Fibroblast of lung (primary cell): ENCODE results near the gene DHX15. TPM values are rescaled to one million over a fixed set of nuclear protein-coding genes. Genes with fewer than 3 reads are reported as not detected.
"Not testable (repeated sequence)": the region's sequence is repeated elsewhere in the genome, so short reads cannot be mapped to it uniquely, and the experiment has no call there.

Source experiments
- DNase-seq, 2 donors: peaks; one replicate each; pipeline versions ENCODE4 v3.0.0 to v3.0.0-alpha.2; 2010; ENCODE audit warnings: low read depth in 2 of 2
- H2AFZ ChIP-seq: 2 replicates; pipeline ENCODE4 v1.5.1; 2012; ENCODE audit warnings: low read length, control low read depth, inconsistent platforms
- H3K27ac ChIP-seq: 2 replicates; pipeline ENCODE4 v1.5.1; 2011; ENCODE audit warnings: low read length, control low read depth; ENCODE audit not compliant: insufficient read depth
- H3K27me3 ChIP-seq: 2 replicates; pipeline ENCODE4 v1.5.1; 2011; ENCODE audit warnings: mild to moderate bottlenecking, low read length; ENCODE audit not compliant: control insufficient read depth, insufficient read depth
- H3K36me3 ChIP-seq: 2 replicates; pipeline ENCODE4 v1.5.1; 2011; ENCODE audit warnings: low read length; ENCODE audit not compliant: control insufficient read depth, insufficient read depth
- H3K4me1 ChIP-seq: 2 replicates; pipeline ENCODE4 v1.5.1; 2011; ENCODE audit warnings: low read length; ENCODE audit not compliant: control insufficient read depth, insufficient read depth; ENCODE audit errors: extremely low read depth
- H3K4me2 ChIP-seq: 2 replicates; pipeline ENCODE4 v1.5.1; 2011; ENCODE audit warnings: low read length, control low read depth; ENCODE audit not compliant: insufficient read depth; ENCODE audit errors: extremely low read depth
- H3K4me3 ChIP-seq, 4 experiments: fragments of 200-600 bp in 1 of 4; sonication (generic) in 1 of 4; replicated peaks in 1 of 4; 2 replicates each; pipeline ENCODE4 v1.5.1; 2011 to 2016; ENCODE audit warnings: low read length in 4 of 4, low read depth in 3 of 4, mild to moderate bottlenecking in 3 of 4, control low read depth in 2 of 4, inconsistent platforms in 1 of 4, mixed read lengths in 1 of 4; ENCODE audit not compliant: insufficient read depth in 1 of 4; ENCODE audit errors: control extremely low read depth in 1 of 4
- H3K79me2 ChIP-seq: 2 replicates; pipeline ENCODE4 v1.5.1; 2012; ENCODE audit warnings: mild to moderate bottlenecking, low read length, inconsistent platforms; ENCODE audit not compliant: control insufficient read depth, insufficient read depth
- H3K9ac ChIP-seq: 2 replicates; pipeline ENCODE4 v1.5.1; 2011; ENCODE audit warnings: mild to moderate bottlenecking, low read length, control low read depth; ENCODE audit not compliant: insufficient read depth
- H3K9me3 ChIP-seq: 2 replicates; pipeline ENCODE4 v1.5.1; 2012; ENCODE audit warnings: low read depth, low read length; ENCODE audit not compliant: control insufficient read depth, insufficient read depth
- H4K20me1 ChIP-seq: 2 replicates; pipeline ENCODE4 v1.5.1; 2011; ENCODE audit warnings: low read length; ENCODE audit not compliant: control insufficient read depth, insufficient read depth; ENCODE audit errors: extremely low read depth
- EZH2 ChIP-seq: IDR thresholded peaks from 2 replicates; pipeline ENCODE4 v1.5.1; 2012; ENCODE audit warnings: low read length, control low read depth, mild to moderate bottlenecking; ENCODE audit errors: missing control alignments
- polyA plus RNA-seq, 2 donors: library from polyadenylated mRNA; depleted of rRNA in 1 of 2; stranded (reverse) in 1 of 2; unstranded in 1 of 2; fragments of >200 nt; gene quantifications; 2 replicates each; pipeline ENCODE4 v1.2.1, GENCODE V29; 2011 to 2012; ENCODE audit warnings: missing spikeins in 1 of 2
- total RNA-seq: library from RNA; depleted of rRNA; stranded (reverse); fragments of >200 nt; gene quantifications from 2 replicates; pipeline ENCODE4 v1.2.1, GENCODE V29; 2014
- TF ChIP-seq, protein P1 (sequence below), 2 donors: IDR thresholded peaks in 1 of 2; conservative IDR thresholded peaks in 1 of 2; 1 replicate in 1 of 2; 2 replicates in 1 of 2; pipeline ENCODE4 v1.5.1; 2011 to 2012; ENCODE audit warnings: low read length in 2 of 2, control low read depth in 1 of 2, inconsistent platforms in 1 of 2, low read depth in 1 of 2, mild to moderate bottlenecking in 1 of 2

The DHX15 gene
- total and polyA plus RNA-seq, 2 donors (not counting 1 experiment from before 2014, with no cell fraction given), result 105 to 136 TPM

DNA sequence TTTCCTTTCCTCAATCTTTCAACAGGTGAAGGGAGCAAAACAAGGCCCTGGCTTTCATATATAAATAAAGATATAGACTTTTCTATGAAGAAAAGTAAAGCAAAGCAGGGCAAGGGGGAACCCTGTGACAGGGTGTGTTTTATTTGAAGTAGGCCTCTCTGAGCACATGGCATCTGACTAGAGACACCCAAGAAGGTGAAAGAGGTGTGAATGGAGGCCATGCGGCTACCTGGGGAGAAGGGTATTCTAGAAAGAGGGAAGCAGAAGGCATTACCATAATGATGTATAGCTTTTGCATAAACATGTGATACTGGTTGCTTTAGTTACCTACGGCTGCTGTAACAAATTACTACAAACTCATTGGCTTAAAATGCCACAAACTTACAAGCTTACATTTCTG is 75.8 kb downstream of the DHX15 start:
- H3K9me3 ChIP-seq, result no peaks in the 10 kb centered on the region
- no peaks in the 10 kb centered on the region for H4K20me1 ChIP-seq
- H3K27me3 ChIP-seq, result no peaks in the 10 kb centered on the region
- no peak for TF ChIP-seq EZH2
- TF ChIP-seq, protein P1, sequence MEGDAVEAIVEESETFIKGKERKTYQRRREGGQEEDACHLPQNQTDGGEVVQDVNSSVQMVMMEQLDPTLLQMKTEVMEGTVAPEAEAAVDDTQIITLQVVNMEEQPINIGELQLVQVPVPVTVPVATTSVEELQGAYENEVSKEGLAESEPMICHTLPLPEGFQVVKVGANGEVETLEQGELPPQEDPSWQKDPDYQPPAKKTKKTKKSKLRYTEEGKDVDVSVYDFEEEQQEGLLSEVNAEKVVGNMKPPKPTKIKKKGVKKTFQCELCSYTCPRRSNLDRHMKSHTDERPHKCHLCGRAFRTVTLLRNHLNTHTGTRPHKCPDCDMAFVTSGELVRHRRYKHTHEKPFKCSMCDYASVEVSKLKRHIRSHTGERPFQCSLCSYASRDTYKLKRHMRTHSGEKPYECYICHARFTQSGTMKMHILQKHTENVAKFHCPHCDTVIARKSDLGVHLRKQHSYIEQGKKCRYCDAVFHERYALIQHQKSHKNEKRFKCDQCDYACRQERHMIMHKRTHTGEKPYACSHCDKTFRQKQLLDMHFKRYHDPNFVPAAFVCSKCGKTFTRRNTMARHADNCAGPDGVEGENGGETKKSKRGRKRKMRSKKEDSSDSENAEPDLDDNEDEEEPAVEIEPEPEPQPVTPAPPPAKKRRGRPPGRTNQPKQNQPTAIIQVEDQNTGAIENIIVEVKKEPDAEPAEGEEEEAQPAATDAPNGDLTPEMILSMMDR (conservative IDR thresholded peaks at IDR 0.05 in 1 of 2, IDR thresholded peaks at IDR 0.05 in 1 of 2; ENCODE audit: low read depth in 1 of 2, low read length in 2 of 2), result no peak
- H3K4me2 ChIP-seq, result no peak overlapping the region
- no peak overlapping the region for H3K27ac ChIP-seq
- no peak overlapping the region for H3K4me3 ChIP-seq
- H3K9ac ChIP-seq, result no peak overlapping the region
- no peaks in the 10 kb centered on the region for H3K4me1 ChIP-seq
- DNase-seq, result no peak
- H3K79me2 ChIP-seq, result no peaks in the 10 kb centered on the region
- no peak overlapping the region for H2AFZ ChIP-seq
- no peaks in the 10 kb centered on the region for H3K36me3 ChIP-seq

DNA sequence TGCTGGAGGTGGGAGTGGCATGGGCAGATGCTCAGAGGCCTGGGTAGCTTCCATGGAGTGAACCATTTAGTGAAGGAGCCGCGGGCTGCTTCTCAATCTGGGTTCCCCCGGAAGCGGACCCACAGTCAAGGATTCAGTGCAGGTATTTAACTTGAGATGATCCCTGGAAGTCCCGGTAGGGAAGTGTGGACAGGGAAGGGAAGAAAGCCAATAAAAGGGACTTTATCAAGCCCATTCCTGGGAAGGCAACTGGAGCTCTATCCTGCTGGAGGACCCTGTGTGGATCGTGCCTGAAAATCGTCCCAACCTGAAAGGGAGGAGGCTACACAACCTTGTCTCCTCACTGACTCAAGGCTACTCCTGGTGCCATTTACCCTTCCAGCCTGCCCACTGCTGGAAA is 76.9 kb downstream of the DHX15 start:
- Histone ChIP-seq H3K36me3 (no peaks in the 10 kb centered on the region), H3K27me3 (no peaks in the 10 kb centered on the region), H3K27ac (no peak overlapping the region), H4K20me1 (no peaks in the 10 kb centered on the region), H3K9ac (no peak overlapping the region), H2AFZ (no peak overlapping the region), H3K4me1 (no peaks in the 10 kb centered on the region), H3K4me2 (no peak overlapping the region), H3K4me3 (no peak overlapping the region), H3K79me2 (no peaks in the 10 kb centered on the region), H3K9me3 (no peaks in the 10 kb centered on the region)
- TF ChIP-seq, protein P1 (conservative IDR thresholded peaks at IDR 0.05 in 1 of 2, IDR thresholded peaks at IDR 0.05 in 1 of 2; ENCODE audit: low read depth in 1 of 2, low read length in 2 of 2), result no peak
- TF ChIP-seq EZH2, result no peak
- no peak for DNase-seq

DNA sequence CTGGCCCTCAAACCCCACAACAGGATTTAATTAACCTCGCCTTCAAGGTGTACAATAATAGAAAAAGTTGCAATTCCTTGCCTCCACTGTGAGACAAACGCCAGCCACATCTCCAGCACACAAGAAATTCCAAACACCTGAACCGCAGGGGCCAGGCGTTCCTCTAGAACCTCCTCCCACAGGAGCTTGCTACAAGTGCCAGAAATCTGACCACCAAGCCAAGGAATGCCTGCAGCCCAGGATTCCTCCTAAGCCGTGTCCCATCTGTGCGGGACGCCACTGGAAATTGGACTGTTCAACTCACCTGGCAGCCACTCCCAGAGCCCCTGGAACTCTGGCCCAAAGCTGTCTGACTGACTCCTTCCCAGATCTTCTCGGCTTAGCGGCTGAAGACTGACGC is 81.3 kb downstream of the DHX15 start:
- not testable (repeated sequence) for H3K9me3 ChIP-seq, DNase-seq, H3K79me2 ChIP-seq, H3K27ac ChIP-seq, H3K4me1 ChIP-seq, H2AFZ ChIP-seq, H3K4me3 ChIP-seq, H3K36me3 ChIP-seq, H3K4me2 ChIP-seq, H4K20me1 ChIP-seq, H3K27me3 ChIP-seq, H3K9ac ChIP-seq
